GM12891 (cell line): ENCODE results near the gene CAPN10.

Source experiments
- POLR2A ChIP-seq: IDR thresholded peaks from 2 replicates; pipeline ENCODE4 v1.6.1; 2011; ENCODE audit warnings: low read depth, low read length, control low read depth
- POLR2AphosphoS5 ChIP-seq: IDR thresholded peaks from 2 replicates; pipeline ENCODE4 v1.6.1; 2011; ENCODE audit warnings: low read depth, low read length, control low read depth
- POU2F2 ChIP-seq: IDR thresholded peaks from 2 replicates; pipeline ENCODE4 v1.6.1; 2011; ENCODE audit warnings: low read depth, mild to moderate bottlenecking, control low read depth, low read length, moderate library complexity
- SPI1 ChIP-seq: IDR thresholded peaks from 2 replicates; pipeline ENCODE4 v1.6.1; 2011; ENCODE audit warnings: low read depth, low read length, control low read depth
- TAF1 ChIP-seq: IDR thresholded peaks from 2 replicates; pipeline ENCODE4 v1.6.1; 2011; ENCODE audit warnings: low read depth, low read length, control low read depth

DNA sequence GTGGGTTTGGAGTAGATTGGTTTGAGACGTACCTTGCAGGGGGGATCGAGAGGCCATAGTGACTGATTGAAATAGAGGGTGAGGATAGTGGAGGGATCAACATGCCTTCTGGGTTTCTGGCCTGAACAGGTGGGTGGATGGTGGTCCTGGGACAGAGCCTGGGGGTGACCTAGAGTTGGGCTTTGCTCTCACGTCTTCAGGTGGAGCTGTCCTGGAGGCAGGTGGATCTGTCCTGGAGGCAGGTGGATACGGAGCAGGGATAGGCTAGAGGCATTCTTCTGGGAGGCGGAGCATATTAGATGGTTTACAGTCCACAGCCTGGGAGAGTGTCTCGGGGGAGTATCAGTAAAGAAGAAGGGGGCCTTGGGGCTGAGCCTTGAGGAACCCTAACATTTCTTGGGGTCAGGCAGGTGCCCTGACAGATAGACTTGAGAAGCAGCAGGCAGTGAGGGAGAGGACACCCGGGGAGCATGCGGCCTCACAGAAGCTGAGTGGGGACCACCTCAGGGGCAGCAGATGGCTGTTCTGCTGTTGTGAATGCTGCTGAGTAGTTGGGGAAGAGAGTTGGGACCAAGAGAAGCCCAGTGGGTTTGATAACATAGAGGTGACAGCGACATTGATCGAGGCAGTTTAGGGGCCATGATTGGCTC lies 1.6 kb downstream of the CAPN10 start:
- TF ChIP-seq POLR2AphosphoS5: no peak
- no peak for TF ChIP-seq SPI1
- TF ChIP-seq POLR2A: no peak
- no peak for TF ChIP-seq TAF1
- TF ChIP-seq POU2F2: no peak
